GM19397 (cell line): ENCODE data around the gene LYAR.

ENCODE experiments used
- ATAC-seq: cut with Tn5 transposase; IDR thresholded peaks from one replicate; pipeline ENCODE4 v1.9.1; 2021; ENCODE audit warnings: mild to moderate bottlenecking, moderate library complexity; ENCODE audit not compliant: unreplicated experiment

LYAR gene

GRCh38 chr4:4225915-4226605, 63.9 kb downstream of the LYAR start:
- ATAC-seq = no peak
